Suprapubic skin (tissue), 4 donors: ENCODE data around the gene NEURL1B.

Experiments used
- CTCF ChIP-seq, 2 donors: fragments of 200-600 bp in 1 of 2; fragments of 450-650 bp in 1 of 2; sonication (generic) in 1 of 2; IDR thresholded peaks; one replicate each; pipeline ENCODE4 v1.5.1; 2016 to 2019; ENCODE audit warnings: antibody characterized with exemption in 2 of 2, mild to moderate bottlenecking in 1 of 2, moderate library complexity in 1 of 2
- EP300 ChIP-seq: sonication (generic); formaldehyde crosslinking; IDR thresholded peaks from one replicate; pipeline ENCODE4 v1.6.1; 2017; ENCODE audit warnings: antibody characterized with exemption
- POLR2A ChIP-seq, 2 donors: fragments of 450-650 bp; IDR thresholded peaks; one replicate each; pipeline ENCODE4 v1.6.1; 2017; ENCODE audit warnings: antibody characterized with exemption in 2 of 2, mild to moderate bottlenecking in 2 of 2, moderate library complexity in 2 of 2
- POLR2AphosphoS5 ChIP-seq, 3 donors: sonication (generic); formaldehyde crosslinking; IDR thresholded peaks; one replicate each; pipeline ENCODE4 v1.6.1; 2017; ENCODE audit warnings: antibody characterized with exemption in 3 of 3

GRCh38 chr5:172638209-172638768, 2.8 kb upstream of the NEURL1B start:
- TF ChIP-seq CTCF (IDR thresholded peaks at IDR 0.05) (no peak), POLR2A (IDR thresholded peaks at IDR 0.05) (no peak), POLR2AphosphoS5 (IDR thresholded peaks at IDR 0.05) (no peak), EP300 (no peak)
